Amniotic epithelial cell (primary cell): ENCODE results near the gene LRMDA.
"Not testable (repeated sequence)": the region's sequence is repeated elsewhere in the genome, so short reads cannot be mapped to it uniquely, and the experiment has no call there.

Experiments
- DNase-seq: peaks from one replicate; pipeline ENCODE4 v3.0.0-alpha.2; 2010; ENCODE audit warnings: low read depth

LRMDA gene

DNA sequence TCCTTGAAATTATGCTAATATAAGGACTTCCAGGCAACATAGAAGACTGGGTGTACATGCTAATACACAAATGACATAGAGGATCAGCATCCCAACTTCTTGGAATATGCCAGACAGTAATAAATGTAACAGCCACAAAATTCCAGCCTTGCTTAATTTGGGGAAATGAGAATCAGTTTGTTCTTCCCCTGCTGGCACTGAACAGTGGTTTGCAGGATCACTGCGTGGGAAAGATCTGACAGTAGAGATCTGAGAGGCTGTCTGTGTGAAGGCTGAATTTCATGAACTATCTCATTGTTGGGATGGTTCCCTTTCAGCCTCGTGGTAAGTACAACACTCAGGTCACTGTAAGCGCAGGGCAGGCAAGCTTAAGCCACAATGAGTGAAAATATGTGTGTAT lies 1078.0 kb downstream of the LRMDA start:
- peak; percentile 56 for DNase-seq

DNA sequence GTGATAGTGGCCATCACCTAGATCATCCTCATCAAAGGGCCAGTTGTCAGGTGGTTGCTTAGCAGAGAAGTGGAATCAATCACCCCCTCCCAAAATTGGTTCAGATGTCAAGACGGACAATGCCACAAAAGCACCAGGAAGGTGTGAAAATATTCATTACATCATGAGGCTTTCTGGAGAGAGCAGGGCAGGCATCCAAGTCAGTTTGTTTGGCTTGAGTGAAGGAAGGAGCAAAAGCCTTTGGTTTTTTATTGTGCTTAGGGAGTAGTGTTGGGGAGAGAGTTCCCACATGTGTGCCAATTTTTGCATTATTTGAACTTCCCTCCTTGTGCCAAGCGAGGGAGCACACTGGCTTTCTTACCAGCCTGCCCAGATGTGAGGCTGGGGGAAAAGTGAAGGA lies 1082.9 kb downstream of the LRMDA start:
- no peak for DNase-seq

DNA sequence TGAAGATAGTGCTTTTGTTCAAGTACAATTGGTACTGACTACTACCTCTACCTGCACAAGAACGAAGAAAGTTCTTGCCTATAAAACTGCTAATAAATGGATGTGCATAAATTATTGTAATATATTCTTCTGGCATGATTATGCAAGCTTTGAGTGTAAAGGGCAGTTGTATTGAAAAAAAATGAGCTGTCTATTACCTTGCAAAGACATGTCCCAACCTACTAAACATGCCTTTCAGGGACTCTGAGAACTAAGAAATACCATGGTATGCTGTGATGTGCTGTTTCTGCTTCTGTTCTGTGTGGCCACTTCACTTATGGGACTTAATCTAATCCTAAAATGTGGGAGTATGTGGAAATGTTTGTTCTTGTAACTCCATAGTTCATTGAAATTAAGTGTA lies 1083.4 kb downstream of the LRMDA start:
- DNase-seq: no peak

DNA sequence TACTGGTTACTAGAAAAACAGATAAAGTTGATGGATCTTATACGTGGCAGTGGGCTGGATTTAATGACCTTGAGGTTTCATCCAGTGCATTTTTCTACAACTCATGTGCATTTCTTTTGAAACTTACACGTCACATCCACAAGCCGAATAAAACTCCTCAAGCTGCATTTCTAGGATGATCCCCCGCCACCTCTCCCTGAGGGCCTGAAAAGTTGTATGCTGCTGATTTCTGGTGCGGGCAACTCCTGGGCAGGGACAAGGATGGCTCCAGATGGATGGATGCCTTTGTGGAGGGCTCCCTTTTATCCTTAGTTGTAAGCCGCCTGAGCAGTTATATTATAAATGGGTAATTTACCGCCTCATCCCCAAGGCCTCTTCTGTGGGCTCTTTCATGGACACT lies 1091.1 kb downstream of the LRMDA start:
- DNase-seq: no peak

DNA sequence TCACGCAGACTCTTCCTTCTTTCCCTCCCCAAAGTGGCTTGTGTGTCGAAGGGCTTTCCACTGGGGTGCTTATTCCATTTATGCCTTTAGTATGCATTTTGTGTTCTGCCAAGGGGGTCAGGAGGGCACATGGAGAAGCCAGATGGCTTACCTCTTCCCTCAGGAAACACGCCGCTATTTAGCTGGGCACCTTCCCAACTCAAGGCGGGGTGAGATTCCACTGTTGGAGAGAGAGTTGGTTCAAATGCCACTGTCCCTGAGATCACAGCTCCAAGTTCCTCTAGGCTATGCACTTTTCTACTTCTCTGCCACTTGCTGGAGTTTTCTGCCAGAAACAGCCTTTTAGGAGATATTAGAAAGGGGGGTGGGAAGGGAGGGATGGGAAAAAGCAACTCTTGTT lies 1091.8 kb downstream of the LRMDA start:
- no peak for DNase-seq

DNA sequence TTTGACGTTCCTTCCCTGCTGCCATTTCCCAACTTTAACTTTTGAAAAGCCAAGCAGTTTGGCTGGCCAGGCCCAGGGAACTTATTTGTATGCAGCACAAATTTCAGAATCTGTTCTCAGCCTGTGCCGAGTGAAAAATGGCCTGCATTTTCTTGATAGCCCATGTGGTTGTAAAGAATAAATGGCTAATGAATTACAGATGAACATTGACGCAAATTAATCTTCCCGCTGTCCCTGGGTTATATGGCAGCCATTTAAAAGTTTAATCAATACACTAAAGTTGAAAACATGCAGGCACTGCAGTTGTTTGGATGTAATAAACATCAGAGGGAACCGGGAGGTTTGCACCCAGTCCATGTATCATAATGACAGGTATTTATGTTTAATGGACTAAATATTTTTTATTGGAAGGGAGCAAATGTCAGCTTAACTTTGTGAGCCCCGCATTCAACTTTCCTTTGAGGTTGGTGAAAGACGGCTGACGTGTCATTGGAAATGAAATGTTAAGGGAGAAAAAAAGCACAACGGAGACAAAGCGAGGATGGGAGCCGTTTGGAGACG lies 1092.4 kb downstream of the LRMDA start:
- DNase-seq: no peak

DNA sequence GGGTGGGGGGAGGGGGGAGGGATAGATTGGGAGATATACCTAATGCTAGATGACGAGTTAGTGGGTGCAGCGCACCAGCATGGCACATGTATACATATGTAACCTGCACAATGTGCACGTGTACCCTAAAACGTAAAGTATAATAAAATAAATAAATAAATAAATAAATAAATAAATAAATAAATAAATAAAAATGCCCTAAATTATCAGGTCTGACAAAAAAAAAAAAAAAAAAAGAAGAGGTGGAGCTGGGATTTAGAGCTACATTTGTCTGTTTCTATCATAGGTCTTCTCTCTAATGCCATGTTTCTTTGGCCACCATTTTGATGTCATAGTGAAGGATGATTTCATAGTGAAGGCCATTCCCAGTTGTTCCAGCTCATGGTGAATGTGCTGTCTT lies 1095.4 kb downstream of the LRMDA start:
- DNase-seq: not testable (repeated sequence)

DNA sequence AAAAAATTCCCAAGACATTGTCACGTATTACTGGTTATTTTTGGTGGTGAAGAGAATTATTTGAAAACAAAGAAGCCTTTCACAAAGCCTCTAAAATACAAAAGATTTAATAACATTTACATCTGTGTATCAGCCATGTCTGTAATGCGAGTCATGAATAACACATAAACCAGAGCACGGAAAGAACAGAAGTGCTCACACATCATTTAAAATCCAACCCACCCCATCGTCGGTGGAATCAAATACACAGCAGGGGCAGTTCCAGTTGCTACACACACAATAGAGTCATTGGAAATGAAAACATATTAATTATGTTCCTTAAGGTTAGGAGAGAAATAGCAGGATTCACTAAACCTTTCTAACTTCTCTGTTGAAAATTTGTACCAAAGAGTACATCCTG lies 1108.9 kb downstream of the LRMDA start:
- no peak for DNase-seq

DNA sequence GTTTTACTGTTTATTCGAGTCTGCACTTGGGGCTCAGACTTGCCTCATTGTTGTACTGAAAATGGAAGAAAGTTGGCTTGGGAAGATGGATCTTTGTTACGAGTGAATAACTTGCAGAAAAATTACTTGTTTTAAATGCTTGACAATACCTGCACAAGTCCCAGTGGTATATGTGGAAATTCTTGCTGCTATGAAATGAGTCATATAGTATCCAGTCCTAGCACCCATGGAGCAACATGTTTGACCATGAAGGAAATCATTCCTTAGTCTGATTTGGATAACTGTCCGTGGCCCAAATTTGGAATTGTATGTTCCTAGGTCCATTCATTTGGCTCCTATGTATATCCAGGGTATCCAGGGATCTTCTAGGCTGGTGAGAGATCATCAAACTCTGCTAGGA lies 1109.4 kb downstream of the LRMDA start:
- peak; percentile 53 for DNase-seq

DNA sequence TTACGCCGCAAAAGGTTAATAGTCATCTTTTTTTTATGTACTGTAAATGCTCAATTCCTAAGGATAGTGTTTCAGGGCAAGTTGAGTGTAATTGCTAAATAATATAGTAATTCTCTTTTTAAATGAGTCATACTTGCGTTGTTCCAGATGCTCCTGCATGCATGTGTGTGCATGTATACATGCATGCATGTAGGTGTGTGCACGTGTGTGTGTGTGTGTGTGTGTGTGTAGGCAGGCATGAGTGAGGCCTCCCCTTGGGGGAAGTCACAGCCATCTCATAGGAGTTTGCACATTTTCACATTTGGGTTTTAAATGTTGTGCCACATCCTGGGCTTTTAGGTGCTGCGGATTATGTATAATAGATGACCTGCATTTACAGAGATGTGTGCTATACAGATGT lies 1110.4 kb downstream of the LRMDA start:
- DNase-seq: no peak

DNA sequence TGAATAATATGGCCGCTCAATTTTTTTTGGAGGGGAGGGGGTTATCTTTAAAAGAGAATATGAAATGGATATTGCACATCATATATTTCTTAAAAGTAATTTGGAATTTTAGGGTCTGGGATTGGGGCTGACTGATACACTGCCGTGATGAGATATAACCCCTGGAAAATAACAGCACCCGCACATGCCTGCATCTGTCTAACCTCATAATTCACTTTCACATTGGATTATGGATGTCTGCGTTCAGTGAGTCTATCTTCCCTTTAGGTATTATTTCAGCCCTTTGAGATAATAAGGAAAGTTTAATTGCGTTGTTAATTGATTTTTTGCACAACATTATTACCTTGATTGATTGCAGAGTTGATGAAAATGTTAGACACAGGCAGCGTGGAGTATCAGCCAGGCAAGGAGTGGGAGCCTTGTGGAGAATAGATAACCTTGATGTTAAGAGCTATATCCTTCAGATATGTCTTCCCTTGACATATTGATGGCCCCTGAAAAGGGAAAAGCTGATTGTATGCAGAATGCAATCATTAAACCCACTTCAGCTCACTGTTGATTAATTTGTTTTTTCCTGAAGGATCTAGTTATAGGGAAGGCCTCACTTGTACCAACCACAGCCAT lies 1111.0 kb downstream of the LRMDA start:
- no peak for DNase-seq

DNA sequence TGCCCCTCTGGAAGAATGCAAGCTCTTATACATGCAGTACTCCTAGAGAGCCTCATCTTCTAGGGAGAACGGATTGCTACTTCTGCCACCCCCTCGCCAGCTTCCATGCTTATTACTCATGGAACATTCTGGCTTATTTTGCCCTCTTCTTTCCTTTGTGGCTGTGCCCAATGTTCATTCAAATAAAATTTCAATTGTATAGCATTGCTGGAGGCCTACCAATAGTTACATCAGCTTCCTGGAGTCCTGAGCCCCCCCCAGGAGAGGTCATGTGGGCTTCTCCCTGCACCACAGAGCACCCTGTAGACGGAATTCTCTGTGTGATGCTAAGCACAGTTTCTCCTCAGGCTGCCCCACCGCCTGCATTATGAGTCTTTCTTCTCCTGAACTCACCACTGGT lies 1112.2 kb downstream of the LRMDA start:
- no peak for DNase-seq

DNA sequence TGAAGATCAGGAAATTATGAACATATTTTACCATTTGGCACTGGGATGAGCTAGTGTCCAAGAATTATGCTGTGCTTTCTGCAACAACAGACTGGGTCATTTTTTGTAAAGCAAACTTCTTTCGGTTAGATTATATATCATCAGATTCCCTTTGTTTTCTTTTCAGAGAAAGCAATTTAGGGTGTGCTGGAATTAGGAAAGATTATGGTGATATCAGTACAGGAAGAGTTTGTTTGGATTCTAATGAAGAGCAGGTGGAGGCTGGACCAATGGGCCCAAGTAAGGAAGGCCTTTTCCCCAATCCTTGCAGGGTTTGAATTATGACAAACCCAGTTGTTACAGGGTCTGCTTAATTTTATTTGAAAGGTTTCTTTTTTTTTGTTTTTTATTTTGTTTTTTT lies 1113.4 kb downstream of the LRMDA start:
- DNase-seq: no peak

DNA sequence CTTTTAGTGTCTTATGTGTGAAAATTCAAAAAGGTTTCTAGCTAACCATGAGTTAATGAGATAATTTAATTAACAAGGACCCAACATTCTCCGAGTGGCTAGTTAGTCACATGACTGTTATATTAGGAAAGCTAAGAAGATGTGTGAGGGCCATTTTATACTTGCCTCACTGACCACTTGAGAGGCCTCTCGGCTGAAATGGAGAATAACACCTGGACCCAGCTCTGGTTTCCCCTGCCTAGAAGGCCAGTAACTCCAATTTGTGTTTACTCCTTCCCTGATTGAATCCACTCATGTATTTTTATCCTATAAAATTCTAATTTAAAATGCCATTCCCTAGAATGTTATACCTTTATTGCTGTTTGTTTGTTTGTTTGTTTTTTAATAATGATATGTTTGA lies 1115.0 kb downstream of the LRMDA start:
- DNase-seq: no peak

DNA sequence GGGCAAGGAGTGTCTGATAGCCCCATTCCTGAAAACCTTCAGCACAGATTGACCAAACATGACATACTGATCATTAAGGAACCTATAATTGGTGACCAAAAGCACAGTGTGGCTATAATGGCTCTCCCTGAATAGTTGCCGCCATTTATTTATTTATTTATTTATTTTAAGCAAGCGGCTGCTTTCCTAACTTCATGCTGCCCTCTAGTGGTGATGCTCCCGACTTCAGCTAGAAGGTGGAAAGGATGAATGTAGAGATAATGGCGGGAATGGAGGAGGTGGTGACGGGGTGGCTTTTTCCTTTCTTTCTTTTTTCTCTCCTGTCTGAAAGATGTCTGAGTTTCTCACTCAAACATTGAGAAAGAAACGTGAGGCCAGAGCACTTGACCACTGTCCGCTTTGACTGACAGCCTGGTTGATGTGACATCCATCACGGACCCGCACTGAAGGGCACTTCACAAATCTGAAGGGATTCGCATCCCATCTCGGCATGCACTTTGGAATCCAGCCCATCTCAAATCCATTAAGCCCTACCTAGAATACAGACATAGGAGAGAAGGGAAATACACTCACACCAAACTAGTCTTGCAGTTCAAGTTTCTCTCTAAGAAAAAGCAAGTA lies 1116.0 kb downstream of the LRMDA start:
- peak; percentile 74 for DNase-seq

DNA sequence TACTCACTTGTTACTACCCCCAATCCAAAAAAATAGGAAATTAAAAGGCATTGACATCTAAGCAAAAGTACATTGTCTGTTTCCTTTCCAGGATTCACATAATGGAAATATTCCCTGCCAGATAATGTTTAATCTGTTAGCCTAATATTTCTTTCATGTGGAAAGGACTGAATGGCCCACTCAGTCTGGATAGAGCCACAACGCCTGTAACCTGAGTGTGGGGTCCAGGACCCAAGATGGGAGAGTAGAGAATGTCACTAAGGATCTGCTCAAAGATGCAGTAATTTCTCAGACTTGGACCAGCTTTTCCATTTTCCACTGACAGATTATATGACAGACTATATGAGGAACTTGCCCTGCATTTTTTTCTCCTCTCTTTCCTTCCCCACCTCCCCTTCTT lies 1117.3 kb downstream of the LRMDA start:
- DNase-seq: no peak

DNA sequence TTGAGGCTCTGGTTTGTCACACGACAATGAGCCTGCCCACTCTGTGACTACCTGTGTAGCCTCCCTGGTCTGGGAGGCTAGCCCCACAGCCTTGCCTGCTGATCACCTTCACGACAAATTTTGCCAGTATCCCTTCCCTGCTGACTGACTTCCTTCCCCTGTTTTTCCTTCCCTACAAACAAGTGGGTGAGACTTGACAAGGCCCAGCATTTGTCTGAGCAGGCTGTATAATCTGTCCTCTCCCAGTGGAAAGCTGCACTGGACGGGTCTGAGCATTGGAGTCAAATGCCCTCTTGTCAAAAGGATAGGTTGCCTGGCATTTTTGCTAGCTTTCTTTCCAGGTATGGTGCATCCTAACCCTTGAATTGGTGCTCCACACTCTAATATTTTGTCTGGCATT lies 1117.7 kb downstream of the LRMDA start:
- DNase-seq: no peak

DNA sequence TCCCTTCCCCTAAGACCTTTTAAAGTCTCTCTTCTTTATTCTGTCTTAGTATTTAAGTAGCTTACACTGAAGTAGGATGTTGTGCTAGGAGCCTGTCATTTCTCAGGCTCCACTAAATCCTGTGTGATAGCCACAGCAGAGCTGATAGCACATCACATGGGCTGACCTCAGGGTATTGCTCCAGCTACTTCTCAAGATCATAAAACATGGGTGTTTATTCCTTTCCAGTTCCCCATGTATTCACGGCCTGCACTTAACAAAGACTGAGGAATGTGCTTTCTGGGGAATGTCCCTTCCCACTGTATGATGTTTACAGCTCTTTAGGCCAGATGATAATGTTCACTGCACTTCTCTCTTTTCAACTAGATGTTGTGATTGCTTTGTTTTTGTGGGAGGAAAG lies 1119.4 kb downstream of the LRMDA start:
- DNase-seq: peak; percentile 99

DNA sequence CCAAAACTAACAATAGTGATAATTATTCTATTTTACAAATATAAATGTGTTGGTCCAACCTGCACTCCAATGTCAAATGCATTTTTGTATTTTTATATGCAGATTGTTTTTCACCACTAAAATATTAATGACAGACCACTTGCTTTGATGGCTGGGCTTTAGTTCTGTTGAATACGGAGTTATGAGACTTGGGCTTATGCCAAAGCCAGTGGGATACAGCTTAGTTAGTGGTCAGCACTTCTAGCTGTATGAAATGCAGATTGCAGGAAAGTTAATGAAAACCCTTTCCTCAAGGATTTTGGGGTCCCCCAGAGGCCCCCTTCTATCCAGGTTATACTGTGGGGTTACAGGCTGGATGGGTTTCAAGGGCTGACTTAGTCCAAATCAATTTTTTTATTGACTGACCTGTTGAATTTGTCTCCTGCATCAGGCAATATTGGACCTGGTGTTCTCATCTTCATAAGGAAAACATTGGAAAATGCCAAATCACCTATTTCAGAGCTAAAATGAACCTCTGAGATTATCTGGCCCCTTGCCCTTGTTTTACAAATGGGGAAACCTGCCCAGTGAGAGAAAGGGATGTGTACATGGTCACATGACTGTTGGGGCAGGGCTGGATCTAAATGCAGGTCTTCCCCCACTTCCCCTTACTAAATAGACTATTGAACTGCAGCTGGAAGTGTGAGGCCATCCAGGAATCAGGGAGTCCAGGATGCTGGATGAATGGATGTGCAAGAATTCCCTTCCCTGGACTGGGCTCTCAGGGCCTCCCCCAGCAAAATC lies 1120.9 kb downstream of the LRMDA start:
- DNase-seq: no peak

DNA sequence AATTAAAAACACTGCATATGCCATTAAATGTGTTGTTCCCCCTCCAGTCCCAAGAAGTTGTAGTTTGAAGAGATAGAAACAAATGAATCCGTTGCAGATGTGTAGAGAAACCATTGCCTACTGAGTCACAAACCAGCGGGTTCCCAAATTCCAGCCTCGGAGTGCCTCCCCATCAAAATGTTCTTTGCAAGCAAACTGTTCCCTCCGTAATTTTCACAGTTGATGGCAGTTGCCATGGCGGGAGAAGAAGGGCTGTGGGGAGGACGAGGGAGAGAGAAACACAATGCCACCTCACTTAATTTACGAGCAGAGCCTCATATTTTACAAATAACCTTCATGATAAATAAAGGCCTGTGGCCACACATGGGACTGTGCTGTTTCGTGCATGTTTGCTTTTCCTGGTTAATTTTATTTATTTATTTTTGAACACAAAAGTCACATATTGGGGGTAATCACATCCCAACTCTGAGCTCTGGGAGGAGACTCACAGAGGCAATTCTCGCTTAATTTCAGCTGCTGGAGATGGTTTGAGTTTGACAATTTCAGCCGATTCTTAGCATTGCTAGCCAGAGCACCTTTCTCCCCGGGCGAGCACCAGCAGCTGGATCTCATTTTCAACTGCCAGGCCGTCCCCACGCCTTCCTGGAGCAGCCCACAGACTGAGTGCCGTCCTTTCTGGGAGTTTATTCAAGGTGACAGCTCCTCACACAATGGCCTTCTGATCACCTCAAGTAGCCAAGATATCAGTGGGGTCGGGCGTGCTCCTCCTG lies 1122.0 kb downstream of the LRMDA start:
- DNase-seq: no peak

DNA sequence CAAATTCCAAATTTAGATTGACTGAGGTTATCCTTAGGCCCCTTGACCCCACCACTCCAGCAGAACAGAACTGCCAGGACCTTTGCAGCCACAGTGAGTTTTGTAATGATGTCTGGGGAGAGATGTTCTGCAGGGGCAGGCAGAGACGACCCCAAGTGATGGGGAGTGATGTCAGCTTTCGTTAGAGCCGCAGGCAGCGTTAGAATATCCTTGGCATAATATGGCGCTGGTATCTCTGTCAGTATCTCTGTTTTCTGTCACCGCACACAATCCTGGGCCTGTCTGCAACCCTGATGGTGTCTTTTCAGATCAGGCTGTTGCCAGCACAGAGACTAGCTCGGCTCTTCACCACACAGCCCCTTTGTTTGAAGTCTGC lies 1122.6 kb downstream of the LRMDA start:
- DNase-seq: no peak

DNA sequence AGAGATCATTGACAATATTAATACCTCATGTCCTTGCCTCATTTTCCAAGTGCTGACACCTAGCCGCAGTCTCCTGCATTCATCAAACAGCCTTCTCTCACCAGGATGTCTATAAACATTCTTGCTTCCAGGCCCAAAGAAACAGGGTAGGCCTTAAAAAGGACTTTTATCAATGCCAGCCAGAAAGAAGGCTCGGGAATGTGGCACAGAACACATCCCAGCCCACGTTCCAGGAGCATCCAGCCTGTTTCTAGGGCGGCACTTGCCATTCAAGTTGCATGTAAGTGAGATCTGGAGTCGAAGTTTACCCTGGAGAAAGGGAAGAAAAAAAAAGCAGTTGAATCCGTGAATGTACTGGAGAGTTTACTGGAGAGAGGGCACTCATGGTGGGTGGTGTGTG lies 1123.1 kb downstream of the LRMDA start:
- no peak for DNase-seq
